GM10266 (cell line): ENCODE data around the gene RIPOR1.

Experiments
- DNase-seq: peaks from one replicate; pipeline ENCODE4 v3.0.0; 2012; ENCODE audit errors: extremely low spot score
- CTCF ChIP-seq: IDR thresholded peaks from 2 replicates; pipeline ENCODE4 v1.5.1; 2012; ENCODE audit warnings: mild to moderate bottlenecking, low read depth; ENCODE audit not compliant: control insufficient read depth, insufficient read depth; ENCODE audit errors: missing control alignments

RIPOR1 gene

GRCh38 chr16:67571981-67572431, 43.4 kb downstream of the RIPOR1 start:
- DNase-seq = no peak
- no peak for TF ChIP-seq CTCF

GRCh38 chr16:67579686-67580085, 51.1 kb downstream of the RIPOR1 start:
- TF ChIP-seq CTCF = no peak

GRCh38 chr16:67580202-67580601, 51.6 kb downstream of the RIPOR1 start:
- no peak for DNase-seq
- TF ChIP-seq CTCF = no peak

More at GRCh38 chr16:67579686-67580085, 51.1 kb downstream of the RIPOR1 start:
- DNase-seq = no peak

- no peak for TF ChIP-seq CTCF
- DNase-seq = no peak
Observed at GRCh38 chr16:67593288-67593687, 64.7 kb downstream of the RIPOR1 start.

GRCh38 chr16:67593701-67594100, 65.1 kb downstream of the RIPOR1 start:
- TF ChIP-seq CTCF = no peak
- DNase-seq = no peak

GRCh38 chr16:67594256-67594915, 65.8 kb downstream of the RIPOR1 start:
- TF ChIP-seq CTCF = no peak
- no peak for DNase-seq

- no peak for DNase-seq
- TF ChIP-seq CTCF = no peak
Observed at GRCh38 chr16:67594956-67595355, 66.3 kb downstream of the RIPOR1 start.
